NCI-H2196 (cell line): ENCODE measurements around the gene WWP2.

ENCODE experiments used
- DNase-seq: peaks from one replicate; lab custom pipeline; 2025; ENCODE audit not compliant: unreplicated experiment; lab: John Stamatoyannopoulos, UW

Gene WWP2

GRCh38 chr16:69855592-69855991 lies 93.5 kb downstream of the WWP2 start:
- DNase-seq, result no peak

DNA sequence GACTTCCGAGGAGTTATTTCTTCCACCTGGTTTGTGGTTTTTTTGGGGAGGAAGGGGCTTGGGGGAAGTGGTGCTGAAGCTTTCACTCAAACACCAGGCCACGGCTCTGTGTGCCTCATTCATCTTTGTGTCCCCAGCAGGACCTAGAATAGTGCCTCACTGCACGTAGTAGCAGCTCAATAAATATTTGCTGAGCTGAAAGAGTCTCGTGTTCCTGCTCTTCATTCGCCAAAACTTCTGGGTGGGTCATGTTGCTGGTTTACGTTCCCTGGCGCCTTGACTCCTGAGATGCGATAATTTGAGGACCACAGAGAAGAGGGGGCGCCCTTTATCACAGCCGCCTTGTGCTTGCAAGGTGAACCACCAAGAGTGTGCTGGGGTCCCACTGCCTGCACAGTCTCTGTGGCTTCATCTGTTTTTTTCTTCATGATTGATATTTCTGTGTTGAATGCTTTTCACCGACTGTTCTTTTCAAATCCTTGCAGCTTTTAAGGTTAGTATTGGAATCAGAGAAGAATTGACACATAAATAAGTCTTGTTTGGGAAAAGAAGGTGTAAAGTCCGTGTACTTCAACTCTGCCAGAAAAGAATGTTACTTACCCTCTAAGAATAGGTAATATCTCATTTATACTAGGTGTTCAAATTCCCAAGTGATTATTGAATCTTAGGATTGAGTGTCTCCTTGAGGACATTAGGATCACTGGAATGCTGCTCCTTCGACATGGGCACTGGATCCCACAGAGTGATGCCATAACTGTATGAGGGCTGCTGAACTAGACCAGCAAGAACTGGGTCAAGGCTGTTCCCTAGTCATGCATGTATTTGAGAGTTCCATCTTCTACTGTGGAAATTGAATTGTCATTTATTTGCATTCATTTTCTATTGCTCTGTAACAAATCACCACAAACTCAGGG lies 96.3 kb downstream of the WWP2 start:
- DNase-seq, result no peak

GRCh38 chr16:69859105-69859989 lies 97.2 kb downstream of the WWP2 start:
- DNase-seq, result no peak

GRCh38 chr16:69860233-69861231 lies 98.4 kb downstream of the WWP2 start:
- DNase-seq, result no peak

DNA sequence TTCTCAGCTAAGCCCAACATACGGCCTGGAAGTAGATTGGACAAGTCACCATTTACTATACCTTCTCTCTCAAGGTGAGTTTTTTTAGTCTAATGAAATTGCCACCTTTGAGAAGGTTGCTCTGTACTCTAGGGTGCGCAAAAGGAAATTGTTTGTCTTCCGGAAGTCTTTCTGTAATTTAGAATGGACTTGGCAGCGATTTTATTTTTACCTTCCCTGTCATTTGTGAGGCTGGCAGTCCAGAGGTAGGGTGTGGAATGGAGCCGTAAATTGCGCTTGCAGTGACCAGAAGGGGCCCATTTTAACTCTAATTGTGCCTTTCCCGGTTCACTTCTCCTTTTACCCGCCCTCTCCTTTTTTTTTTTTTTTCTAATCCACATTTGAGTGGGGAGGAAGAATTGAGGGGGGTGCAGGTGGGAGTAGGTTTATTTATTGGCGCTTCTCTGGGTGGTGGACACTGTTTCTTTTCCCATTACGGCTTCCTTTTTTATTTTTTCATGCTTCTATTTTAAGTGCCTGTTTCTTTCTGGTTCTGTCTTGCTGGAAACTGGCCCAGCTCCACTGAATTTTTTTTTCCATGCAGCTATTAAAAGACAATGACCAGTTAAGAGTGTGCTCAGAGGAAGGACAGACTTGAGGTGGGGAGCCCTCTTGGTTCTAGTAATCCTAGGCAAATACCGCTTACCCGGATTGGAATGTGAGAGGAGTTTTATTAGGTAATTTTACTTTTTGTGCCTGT lies 99.3 kb downstream of the WWP2 start:
- DNase-seq, result no peak

DNA sequence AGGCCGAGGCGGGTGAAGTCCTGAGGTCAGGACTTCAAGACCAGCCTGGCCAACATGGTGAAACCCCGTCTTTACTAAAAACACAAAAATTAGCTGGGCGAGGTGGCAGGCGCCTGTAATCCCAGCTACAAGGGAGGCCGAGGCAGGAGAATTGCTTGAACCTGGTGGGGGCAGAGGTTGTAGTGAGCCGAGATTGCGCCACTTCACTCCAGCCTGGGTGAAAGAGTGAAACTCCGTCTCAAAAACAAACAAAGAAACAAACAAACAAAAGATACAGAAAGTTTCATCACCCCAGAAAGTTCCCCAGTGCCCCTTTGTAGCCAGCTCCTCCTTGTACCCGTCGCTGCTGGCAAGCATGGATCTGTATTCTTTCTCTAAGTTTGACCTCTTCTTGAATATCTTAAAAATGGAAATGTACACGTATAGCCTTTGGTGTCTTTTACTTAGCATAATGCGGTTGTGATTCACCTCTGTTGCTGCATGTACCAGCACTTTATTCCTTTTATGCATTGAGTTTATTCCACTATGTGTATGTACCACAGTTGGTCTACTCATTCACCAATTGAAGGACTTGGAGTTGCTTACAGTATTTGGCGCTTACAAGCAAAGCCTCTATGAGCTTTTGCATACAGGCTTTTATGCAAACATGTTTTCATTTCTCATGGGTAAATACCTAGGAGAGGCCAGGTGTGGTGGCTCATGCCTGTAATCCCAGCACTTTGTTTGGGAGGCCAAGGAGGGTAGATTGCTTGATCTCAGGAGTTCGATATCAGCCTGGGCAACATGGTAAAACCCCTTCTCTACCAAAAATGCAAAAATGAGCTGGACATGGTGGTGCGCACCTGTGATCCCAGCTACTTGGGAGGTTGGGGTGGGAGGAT lies 101.5 kb downstream of the WWP2 start:
- DNase-seq, result no peak

DNA sequence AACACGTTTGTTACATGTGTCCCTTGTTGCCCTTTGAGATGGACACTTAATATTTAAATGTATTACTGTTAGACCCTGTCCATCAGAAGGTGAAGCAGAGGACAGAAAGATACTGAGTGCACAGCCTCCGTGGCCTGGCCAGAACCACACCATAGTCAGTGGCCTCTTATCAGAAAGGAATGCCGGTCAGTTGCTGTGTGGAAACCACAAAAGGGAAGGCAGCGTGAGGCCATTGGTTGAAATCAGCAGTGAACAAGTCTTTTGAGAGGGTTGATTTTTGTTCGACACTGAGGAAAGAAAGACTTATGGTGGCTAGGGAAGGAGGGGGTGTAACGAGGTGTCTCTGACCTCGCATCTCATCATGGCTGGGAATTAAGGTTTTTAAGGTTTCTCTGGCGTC lies 103.6 kb downstream of the WWP2 start:
- no peak for DNase-seq

GRCh38 chr16:69867784-69868560 lies 105.8 kb downstream of the WWP2 start:
- no peak for DNase-seq

GRCh38 chr16:69870761-69871160 lies 108.6 kb downstream of the WWP2 start:
- DNase-seq, result no peak

DNA sequence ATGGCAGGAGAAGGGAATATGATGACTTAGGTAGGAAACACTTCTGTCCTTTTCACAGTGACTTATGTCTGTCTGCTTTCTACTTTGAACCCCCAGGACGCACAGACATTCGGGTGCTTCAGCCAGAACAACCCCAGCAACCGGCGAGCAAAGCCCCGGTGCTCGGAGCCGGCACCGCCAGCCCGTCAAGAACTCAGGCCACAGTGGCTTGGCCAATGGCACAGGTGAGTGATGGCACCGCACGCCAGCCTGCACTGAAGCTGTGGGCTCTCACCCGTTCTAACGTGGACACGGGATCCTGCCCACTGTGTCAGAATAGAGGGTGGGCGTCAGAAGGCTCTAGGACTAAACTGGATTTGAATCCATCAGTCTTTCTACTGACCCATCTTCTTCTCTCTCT lies 109.6 kb downstream of the WWP2 start:
- DNase-seq, result no peak

- no peak for DNase-seq
Measured at GRCh38 chr16:69872888-69873287, 110.8 kb downstream of the WWP2 start.

- no peak for DNase-seq
Measured at GRCh38 chr16:69873783-69874182, 111.7 kb downstream of the WWP2 start.

DNA sequence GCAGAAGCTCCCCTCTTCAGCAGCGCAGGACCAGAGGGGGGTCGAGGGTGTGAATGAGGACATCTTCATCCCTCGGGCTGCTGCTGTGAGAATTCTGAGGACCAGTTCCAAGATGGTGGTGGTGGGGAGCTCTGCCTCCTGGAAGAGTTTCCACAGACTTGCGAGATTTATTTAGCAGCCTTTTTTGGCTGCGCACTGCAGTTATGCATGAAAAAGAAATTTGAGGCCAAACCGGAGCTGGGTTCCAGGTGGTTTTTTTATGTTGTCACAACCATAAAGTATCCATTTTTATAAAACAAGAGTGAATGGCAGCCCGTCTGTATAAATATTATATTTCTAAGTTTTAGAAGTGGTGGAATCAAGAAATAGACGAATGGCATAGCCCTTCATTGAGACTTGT lies 112.1 kb downstream of the WWP2 start:
- DNase-seq, result no peak

- DNase-seq, result no peak
Measured at GRCh38 chr16:69880640-69881133, 118.6 kb downstream of the WWP2 start.

DNA sequence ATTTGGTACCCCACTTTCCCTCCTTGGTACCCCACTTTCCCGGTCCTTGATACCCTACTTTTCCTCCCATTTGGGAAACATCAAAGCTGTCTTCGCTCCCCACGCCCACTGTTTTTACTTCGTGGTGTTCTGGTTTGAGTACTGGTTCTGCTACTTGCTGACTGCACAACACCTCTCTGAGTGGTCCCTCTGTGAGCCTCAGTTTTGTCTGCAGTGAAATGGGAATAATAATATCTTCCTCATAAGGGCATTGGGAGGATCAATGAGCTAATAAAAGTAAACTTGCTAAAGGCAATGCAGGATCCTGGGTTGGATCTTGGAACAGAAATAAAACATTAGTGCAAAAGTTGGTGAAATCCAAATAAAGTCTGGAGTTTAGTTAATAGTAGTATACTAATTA lies 119.0 kb downstream of the WWP2 start:
- DNase-seq, result no peak

DNA sequence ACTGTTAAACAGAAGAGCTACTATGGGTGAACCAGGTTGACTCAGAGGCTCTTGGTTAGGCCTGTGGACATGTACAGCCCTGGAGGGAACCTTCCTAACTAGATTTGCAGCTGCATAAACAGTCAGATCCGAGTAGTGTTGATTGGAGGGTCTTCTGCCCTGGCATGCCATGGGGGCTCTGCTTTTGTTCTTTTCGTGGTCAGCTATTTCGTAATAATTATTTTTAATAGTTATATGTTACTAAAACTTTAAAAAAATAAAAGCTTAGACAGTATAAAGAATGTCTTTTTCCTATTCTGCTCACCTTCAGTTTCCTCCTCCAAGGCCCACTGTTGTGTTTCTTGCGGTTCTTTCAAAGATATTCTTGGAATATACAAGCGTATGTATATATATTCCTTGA lies 121.6 kb downstream of the WWP2 start:
- no peak for DNase-seq

DNA sequence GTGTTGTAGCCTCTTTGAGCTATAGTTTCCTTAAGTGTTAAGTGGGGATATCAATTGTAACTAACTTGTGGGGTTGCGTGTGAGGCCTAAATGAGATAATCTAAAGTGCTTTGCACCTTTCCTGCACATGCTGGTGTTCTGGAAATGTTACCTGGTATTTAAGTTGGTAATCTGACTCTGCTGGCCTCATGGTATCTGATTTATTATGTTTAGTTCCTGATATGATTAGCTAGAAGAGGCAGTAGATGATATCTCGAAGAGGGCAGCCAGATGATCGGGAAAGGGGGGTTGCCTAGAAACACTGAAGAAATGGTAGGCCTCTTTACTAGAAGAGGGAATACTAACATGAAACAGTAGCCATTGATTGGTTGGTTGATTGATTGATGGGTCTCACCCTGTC lies 123.6 kb downstream of the WWP2 start:
- DNase-seq, result no peak

GRCh38 chr16:69886726-69887125 lies 124.6 kb downstream of the WWP2 start:
- DNase-seq, result no peak
